GM19240 (cell line): ENCODE results near the gene NGRN.

Experiments used
- DNase-seq: peaks from one replicate; pipeline ENCODE4 v3.0.0; 2011; ENCODE audit warnings: low spot score; ENCODE audit not compliant: insufficient read length

NGRN gene

DNA sequence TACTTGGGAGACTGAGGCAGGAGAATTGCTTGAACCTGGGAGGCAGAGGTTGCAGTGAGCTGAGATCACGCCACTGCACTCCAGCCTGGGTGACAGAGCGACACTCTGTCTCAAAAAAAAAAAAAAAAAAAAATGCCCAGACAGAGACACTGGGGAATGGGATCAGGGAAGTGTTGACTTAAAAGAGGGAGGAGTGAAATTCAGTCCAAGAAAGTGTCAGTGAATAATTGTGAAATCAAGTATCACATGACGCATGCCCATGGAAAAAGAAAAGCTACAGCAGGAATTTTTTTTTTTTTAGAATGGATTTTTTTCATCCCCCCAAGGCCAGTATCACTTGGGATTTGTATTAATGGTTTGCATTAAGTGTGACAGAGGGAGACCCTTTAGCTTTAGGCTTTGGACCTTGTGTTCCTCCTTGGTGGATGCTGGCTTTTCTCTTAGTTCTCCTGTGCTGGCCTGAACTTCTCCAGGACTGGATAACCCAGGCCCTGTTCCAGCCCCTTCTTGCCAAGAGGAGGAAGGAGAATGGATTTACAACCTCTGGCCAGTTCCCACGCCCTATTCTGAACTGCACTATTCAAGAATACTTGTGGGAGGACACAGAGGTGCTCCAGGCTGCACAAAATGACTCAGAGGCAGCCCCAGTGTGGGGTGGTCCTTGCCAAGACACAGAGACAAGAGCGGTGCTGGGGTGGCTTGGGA lies 50.0 kb downstream of the NGRN start:
- DNase-seq, result no peak

DNA sequence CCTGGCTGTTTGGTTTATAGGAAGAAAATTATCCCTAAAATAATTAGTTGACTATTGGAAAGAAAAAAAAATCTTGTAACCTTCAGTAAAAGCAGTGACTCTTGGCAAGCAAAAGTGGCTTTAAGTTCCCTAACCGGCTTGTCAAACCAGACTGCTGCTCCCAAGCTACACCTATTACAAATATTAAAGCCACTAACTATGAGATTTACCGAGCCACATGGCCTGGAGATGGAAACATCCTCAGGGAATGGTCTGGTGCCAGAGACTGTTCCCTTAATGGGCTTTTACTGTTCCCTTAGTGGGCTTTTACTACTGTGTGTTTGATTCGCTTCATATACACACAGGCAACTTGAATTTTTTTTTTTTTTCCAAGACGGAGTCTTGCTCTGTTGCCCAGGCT lies 50.7 kb downstream of the NGRN start:
- no peak for DNase-seq

DNA sequence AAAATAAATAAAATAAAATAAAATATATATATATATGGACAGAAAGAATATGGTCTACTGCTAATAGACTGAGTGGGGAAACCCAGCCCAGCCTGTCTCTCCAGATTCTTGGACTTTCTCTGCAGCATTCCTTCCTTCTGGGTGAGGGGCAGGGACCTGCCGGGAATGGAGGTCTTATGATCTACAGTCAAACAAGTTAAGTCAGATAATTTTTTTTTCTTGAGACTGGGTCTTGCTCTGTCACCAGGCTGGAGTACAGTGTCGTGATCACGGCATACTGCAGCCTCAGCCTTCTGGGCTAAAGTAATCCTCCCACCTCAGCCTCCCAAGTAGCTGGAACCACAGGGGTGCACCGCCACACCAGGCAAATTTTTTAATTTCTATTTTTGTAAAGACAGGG lies 53.1 kb downstream of the NGRN start:
- DNase-seq, result no peak

- DNase-seq, result peak; percentile 78
Measured at GRCh38 chr15:90320062-90320884, 54.8 kb downstream of the NGRN start.

- DNase-seq, result no peak
Measured at GRCh38 chr15:90320885-90321278, 55.4 kb downstream of the NGRN start.
